BJ (cell line): ENCODE measurements around the gene DUSP28. TPM values are rescaled to one million over a fixed set of nuclear protein-coding genes. Genes with fewer than 3 reads are reported as not detected.

Source experiments
- CTCF ChIA-PET: fragments of 350-600 bp; formaldehyde crosslinking; extraction: SDS; loops from one replicate; lab custom pipeline; 2021; ENCODE audit warnings: antibody characterized with exemption, inconsistent platforms; lab: Yijun Ruan, JAX
- POLR2A ChIA-PET: fragments of 300-600 bp; sonication (Branson Sonifier 250); formaldehyde crosslinking; extraction: SDS; loops from one replicate; lab custom pipeline; 2021; ENCODE audit warnings: antibody characterized with exemption; lab: Charles Lee
- DNase-seq: peaks from one replicate; pipeline ENCODE4 v3.0.0-alpha.2; 2011; ENCODE audit warnings: low read depth
- H3K27me3 ChIP-seq: 2 replicates; pipeline ENCODE4 v1.6.0; 2011; ENCODE audit warnings: low read length; ENCODE audit not compliant: control insufficient read depth, insufficient read depth
- H3K36me3 ChIP-seq: 2 replicates; pipeline ENCODE4 v1.5.1; 2011; ENCODE audit warnings: low read length; ENCODE audit not compliant: control insufficient read depth, insufficient read depth
- H3K4me3 ChIP-seq: 2 replicates; pipeline ENCODE4 v1.5.1; 2011; ENCODE audit warnings: low read depth, mild to moderate bottlenecking, control low read depth, low read length
- polyA plus RNA-seq: library from polyadenylated mRNA; depleted of rRNA; stranded (reverse); fragments of >200 nt; gene quantifications from 2 replicates; pipeline ENCODE4 v1.2.3, GENCODE V29; 2011
- TF ChIP-seq, protein P1 (sequence below): IDR thresholded peaks from 2 replicates; pipeline ENCODE4 v1.5.1; 2011; ENCODE audit warnings: low read depth, mild to moderate bottlenecking, control low read depth, inconsistent platforms, low read length, moderate library complexity; ENCODE audit not compliant: insufficient read depth

DUSP28 gene
- polyA plus RNA-seq, 1 experiment: 3.1 TPM

DNA sequence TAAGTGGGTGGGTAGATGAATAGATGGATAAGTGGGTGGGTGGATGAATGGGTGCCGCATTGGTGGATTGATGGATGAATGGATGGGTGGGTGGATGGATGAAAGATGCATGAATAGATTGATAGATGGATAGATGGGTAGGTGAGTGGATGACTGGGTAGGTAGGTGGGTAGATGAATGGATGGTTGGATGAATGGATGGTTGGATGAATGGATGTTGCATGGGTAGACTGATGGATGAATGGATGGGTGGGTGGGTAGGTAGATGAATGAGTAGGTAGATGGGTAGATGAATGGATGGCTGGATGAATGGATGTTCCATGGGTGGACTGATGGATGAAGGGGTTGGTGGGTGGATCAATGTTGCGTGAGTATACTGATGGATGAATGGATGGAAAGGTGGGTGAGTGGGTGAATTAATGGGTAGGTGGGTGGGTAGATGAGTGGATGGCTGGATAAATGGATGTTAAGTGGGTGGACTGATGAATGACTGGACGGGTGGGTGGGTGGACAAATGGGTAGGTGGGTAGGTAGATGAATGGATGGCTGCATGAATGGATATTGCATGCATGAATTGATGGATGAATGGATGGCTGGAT, 32.9 kb upstream of the DUSP28 start:
- no peaks in the 10 kb centered on the region for H3K27me3 ChIP-seq
- peaks cover 1% of the 10 kb centered on the region; the same call in 1 of the 2 replicates for H3K36me3 ChIP-seq
- H3K4me3 ChIP-seq: no peak overlapping the region
- POLR2A ChIA-PET: no interaction called here
- CTCF ChIA-PET: interaction anchor here (1.3 kb wide), 1 partner anchor 8 kb away, joined by 5 read pairs; no protein-coding TSS in a partner anchor
- no peak for DNase-seq
- TF ChIP-seq, protein P1, sequence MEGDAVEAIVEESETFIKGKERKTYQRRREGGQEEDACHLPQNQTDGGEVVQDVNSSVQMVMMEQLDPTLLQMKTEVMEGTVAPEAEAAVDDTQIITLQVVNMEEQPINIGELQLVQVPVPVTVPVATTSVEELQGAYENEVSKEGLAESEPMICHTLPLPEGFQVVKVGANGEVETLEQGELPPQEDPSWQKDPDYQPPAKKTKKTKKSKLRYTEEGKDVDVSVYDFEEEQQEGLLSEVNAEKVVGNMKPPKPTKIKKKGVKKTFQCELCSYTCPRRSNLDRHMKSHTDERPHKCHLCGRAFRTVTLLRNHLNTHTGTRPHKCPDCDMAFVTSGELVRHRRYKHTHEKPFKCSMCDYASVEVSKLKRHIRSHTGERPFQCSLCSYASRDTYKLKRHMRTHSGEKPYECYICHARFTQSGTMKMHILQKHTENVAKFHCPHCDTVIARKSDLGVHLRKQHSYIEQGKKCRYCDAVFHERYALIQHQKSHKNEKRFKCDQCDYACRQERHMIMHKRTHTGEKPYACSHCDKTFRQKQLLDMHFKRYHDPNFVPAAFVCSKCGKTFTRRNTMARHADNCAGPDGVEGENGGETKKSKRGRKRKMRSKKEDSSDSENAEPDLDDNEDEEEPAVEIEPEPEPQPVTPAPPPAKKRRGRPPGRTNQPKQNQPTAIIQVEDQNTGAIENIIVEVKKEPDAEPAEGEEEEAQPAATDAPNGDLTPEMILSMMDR: no peak

DNA sequence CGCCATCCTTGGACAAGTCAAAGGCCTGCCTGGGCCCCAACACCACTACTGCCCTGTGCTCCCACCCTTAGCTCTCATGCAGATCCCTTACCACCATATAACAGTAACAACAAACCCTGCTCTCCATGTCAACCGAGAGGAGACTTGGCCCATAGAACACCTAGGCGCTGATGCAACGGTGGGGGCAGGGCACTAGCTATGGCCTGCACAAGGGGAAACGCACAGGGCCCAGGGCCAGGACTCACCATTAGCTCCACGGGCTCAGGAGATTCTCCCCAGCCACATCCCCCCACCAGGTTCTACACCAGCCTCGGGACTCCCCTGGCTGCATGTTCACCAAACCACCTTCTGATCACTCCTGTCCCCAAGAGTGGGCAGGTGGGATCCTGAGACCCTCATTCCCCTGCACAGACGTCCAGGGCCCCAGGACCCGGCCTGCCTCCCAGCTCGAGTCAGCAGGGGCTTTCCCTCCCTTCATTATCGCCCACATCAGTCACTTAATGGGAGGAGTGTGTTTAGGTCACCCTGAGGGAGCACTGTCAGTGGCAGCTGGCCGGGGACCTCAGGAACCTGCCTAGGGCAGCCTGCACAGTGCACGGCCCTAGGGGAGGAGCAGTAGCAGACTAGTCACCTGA, 31.6 kb upstream of the DUSP28 start:
- TF ChIP-seq, protein P1: no peak
- ChIA-PET POLR2A (no interaction called here), CTCF (interaction anchor here (0.6 to 1.3 kb wide), 3 partner anchors 9 to 322 kb away, joined by 3 to 5 read pairs (median 3); no protein-coding TSS in a partner anchor)
- Histone ChIP-seq H3K4me3 (no peak overlapping the region), H3K27me3 (no peaks in the 10 kb centered on the region), H3K36me3 (peaks cover 1% of the 10 kb centered on the region; the same call in 1 of the 2 replicates)
- DNase-seq: no peak

DNA sequence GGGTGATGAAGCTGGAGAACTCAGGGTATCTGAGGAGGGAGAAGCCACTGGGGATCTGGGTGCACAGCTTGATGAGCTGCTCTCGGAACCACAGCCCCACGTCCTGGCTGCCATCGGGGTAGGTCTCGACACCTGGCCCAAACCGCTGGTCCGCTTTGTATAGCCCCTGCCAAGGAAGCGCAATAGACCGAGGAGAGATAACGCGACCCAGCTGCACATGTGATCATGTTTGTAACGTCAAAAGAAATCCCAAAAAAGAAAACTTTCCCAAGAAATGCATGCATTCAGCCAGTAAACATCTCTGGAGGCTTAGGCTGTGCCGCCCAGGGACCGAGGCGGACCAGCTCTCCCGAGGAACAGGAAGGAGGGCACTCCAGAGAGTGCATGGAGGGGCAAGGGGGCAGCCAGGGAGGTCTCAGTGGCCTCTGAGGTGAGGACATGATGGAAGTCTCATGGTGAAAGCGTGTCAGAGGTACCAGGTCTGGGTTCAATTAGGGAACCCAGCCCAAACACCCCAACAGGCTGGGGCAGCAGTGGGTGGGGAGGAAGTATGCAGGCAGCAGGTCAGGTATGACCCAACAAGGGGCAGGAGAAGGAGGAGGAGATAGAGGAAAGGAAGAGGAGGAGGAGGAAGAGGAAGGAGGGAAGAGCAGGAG, 30.7 kb upstream of the DUSP28 start:
- CTCF ChIA-PET: interaction anchor here (1.1 kb wide), 1 partner anchor 15 kb away, joined by 3 read pairs; no protein-coding TSS in a partner anchor
- TF ChIP-seq, protein P1: no peak
- H3K36me3 ChIP-seq: peaks cover 1% of the 10 kb centered on the region; the same call in 1 of the 2 replicates
- DNase-seq: no peak
- POLR2A ChIA-PET: no interaction called here
- H3K27me3 ChIP-seq: no peaks in the 10 kb centered on the region
- no peak overlapping the region for H3K4me3 ChIP-seq

DNA sequence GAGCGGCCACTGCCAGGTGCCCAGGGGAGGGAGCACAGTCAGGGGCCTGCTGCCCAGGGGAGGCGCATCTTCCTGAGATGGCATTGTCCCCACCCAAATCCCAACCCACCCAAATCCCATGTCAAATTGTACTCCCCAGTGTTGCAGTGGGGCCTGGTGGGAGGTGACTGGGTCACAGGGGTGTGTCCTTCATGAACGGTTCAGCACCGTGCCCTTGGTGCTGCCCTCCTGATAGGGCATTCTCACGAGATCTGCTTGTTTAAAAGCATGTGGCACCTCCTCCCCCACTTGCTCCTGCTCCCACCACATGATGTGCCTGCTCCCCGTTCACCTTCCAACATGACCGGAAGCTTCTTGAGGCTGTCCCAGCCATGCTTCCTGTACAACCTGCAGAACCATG, 30.0 kb upstream of the DUSP28 start:
- POLR2A ChIA-PET: no interaction called here
- CTCF ChIA-PET: interaction anchor here (0.7 kb wide), 1 partner anchor 9 kb away, joined by 3 read pairs; no protein-coding TSS in a partner anchor

More for the DNA sequence above, 30.0 kb upstream of the DUSP28 start:
- no peaks in the 10 kb centered on the region for H3K27me3 ChIP-seq
- no peak overlapping the region for H3K4me3 ChIP-seq
- TF ChIP-seq, protein P1: no peak
- peaks cover 1% of the 10 kb centered on the region; the same call in 1 of the 2 replicates for H3K36me3 ChIP-seq
- DNase-seq: no peak
